Transverse colon (tissue), 4 donors: ENCODE data around the gene GNAO1. TPM values are rescaled to one million over a fixed set of nuclear protein-coding genes. Genes with fewer than 3 reads are reported as not detected.

Experiments used
- DNase-seq: peaks from one replicate; pipeline ENCODE4 v3.0.0-alpha.2; 2019
- H3K27ac ChIP-seq, 4 donors: fragments of 200-600 bp; sonication (generic); 2 replicates each; pipeline ENCODE4 v1.5.1; 2016 to 2018; ENCODE audit warnings: inconsistent platforms in 4 of 4
- H3K27me3 ChIP-seq: fragments of 200-600 bp; sonication (generic); 2 replicates; pipeline ENCODE4 v1.5.1; 2017; ENCODE audit warnings: inconsistent platforms
- H3K36me3 ChIP-seq, 4 donors: fragments of 200-600 bp; sonication (generic); 2 replicates each; pipeline ENCODE4 v1.5.1; 2017 to 2019; ENCODE audit warnings: inconsistent platforms in 4 of 4
- H3K4me1 ChIP-seq, 4 donors: fragments of 200-600 bp; sonication (generic); 2 replicates each; pipeline ENCODE4 v1.5.1; 2017 to 2020; ENCODE audit warnings: inconsistent platforms in 4 of 4
- H3K4me3 ChIP-seq, 4 donors: fragments of 200-600 bp; sonication (generic); 1 replicate in 1 of 4; 2 replicates in 3 of 4; pipeline versions ENCODE4 v1.5.1 to v1.6.1; 2017 to 2019; ENCODE audit warnings: inconsistent platforms in 4 of 4
- H3K9me3 ChIP-seq, 2 donors: fragments of 200-600 bp; sonication (generic); 2 replicates each; pipeline ENCODE4 v1.5.1; 2017 to 2019; ENCODE audit warnings: inconsistent platforms in 2 of 2
- CTCF ChIP-seq, 5 experiments: fragments of 200-600 bp in 3 of 5; fragments of 450-650 bp in 2 of 5; sonication (generic) in 3 of 5; IDR thresholded peaks; 1 replicate in 2 of 5; 2 replicates in 3 of 5; pipeline ENCODE4 v1.5.1; 2016 to 2017; ENCODE audit warnings: antibody characterized with exemption in 5 of 5, inconsistent platforms in 3 of 5, mild to moderate bottlenecking in 2 of 5, moderate library complexity in 1 of 5
- EP300 ChIP-seq: sonication (generic); formaldehyde crosslinking; IDR thresholded peaks from one replicate; pipeline ENCODE4 v1.6.1; 2017; ENCODE audit warnings: antibody characterized with exemption, low read depth
- POLR2A ChIP-seq: fragments of 450-650 bp; IDR thresholded peaks from one replicate; pipeline ENCODE4 v1.6.1; 2016; ENCODE audit warnings: antibody characterized with exemption, mild to moderate bottlenecking, moderate library complexity
- POLR2AphosphoS5 ChIP-seq, 3 donors: sonication (generic); formaldehyde crosslinking; IDR thresholded peaks; one replicate each; pipeline ENCODE4 v1.6.1; 2016; ENCODE audit warnings: antibody characterized with exemption in 3 of 3
- WGBS, 2 donors: methylation state at CpG; one replicate each; pipeline ENCODE4 v1.1.5; 2018; ENCODE audit warnings: low coverage in 1 of 2; 5-methylcytosine and 5-hydroxymethylcytosine counted together
- in situ Hi-C, 4 donors: fragments of 200-750 bp; cut with MboI; loops; one replicate each; pipeline versions ENCODE4 v1.15.0 to v1.15.1; 2017; ENCODE audit warnings: low sequenced_read_pairs in 3 of 4, low pct_ligation_motif_present in 1 of 4, low pct_unique_long_range_greater_than_20kb in 1 of 4
- intact Hi-C: fragments of 100-400 bp; cut with DNase I; formaldehyde crosslinking; loops from one replicate; pipeline ENCODE4 v1.15.1; 2023; ENCODE audit warnings: low total_unique reads
- total RNA-seq, 4 donors: library from RNA; depleted of rRNA; stranded (reverse); fragments of >200 nt; gene quantifications; one replicate each; pipeline ENCODE4 v1.1.0, GENCODE V29; 2016

Gene GNAO1
- total RNA-seq, 4 donors from 2014 or later: 7.3 to 25.4 (median 11.3) TPM

DNA sequence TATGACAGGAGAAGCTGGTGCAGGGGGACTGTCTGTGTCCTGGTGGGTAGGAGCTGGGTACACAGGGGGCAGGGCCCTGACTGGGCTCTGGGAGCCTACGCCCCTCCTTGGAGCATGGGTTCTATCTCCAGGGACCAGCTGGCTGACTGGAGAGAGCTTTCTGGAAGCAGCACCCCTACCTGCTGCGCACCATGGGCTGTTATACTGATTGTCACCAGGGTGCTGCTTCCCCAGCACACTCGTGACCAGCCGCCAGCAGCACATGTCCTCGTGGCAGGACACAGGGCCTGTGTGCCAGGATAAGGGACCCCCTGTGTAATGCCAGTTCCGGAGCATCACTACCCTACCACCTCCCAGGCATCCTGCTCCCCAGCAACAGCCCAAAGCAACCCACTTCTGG, 128.1 kb downstream of the GNAO1 start:
- no peak for TF ChIP-seq EP300
- no peak for TF ChIP-seq CTCF (IDR thresholded peaks at IDR 0.05)
- in situ Hi-C loops: loop anchor here (5.0 to 25.0 kb wide), 5 partner anchors 275 to 377 kb away; no protein-coding TSS in a partner anchor
- H3K36me3 ChIP-seq: no peaks in the 10 kb centered on the region
- H3K4me3 ChIP-seq: no peak overlapping the region
- no peak for DNase-seq
- 96% methylated on average over 6 of the region's 6 CpGs; no CpG with 5 or more reads in 1 of the 2 donors for WGBS, 2 donors
- H3K27ac ChIP-seq: no peak overlapping the region
- peaks cover 0 to 10% (median 3%) of the 10 kb centered on the region in 4 donors for H3K4me1 ChIP-seq
- no peaks in the 10 kb centered on the region for H3K27me3 ChIP-seq
- H3K9me3 ChIP-seq: no peaks in the 10 kb centered on the region
- intact Hi-C loops: no loop called here

DNA sequence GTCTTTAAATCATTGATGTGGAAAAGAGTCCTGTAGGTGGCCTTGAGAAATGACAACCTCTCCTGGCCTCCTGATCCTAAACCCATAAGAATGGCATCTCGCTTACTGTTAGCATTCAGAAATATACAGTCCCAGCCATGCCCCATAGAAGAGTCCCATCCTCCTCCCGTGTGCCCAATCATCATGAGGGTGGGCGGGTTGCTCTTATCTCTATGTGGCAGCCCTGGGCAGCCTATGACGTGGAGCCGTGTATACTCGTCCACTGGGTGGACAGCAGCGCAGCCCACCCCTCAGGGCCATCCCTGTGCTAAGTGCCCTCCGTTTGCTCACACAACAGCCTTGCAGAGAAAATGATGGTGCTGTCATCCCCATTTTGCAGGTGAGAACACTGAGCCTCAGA, 128.8 kb downstream of the GNAO1 start:
- no peak overlapping the region for H3K27ac ChIP-seq
- no peaks in the 10 kb centered on the region for H3K36me3 ChIP-seq
- intact Hi-C loops (loop anchor here (10.0 kb wide), 1 partner anchor 275 kb away; no protein-coding TSS in a partner anchor), in situ Hi-C loops (loop anchor here in 1 of 4 donors (25.0 kb wide), 1 partner anchor 283 kb away; no protein-coding TSS in a partner anchor)
- WGBS, 2 donors: 72 to 84% methylated on average over 2 to 8 of the region's 8 CpGs
- H3K4me1 ChIP-seq: peaks cover 0 to 10% (median 3%) of the 10 kb centered on the region in 4 donors
- H3K27me3 ChIP-seq: no peaks in the 10 kb centered on the region
- TF ChIP-seq POLR2AphosphoS5 (IDR thresholded peaks at IDR 0.05): no peak
- TF ChIP-seq POLR2A: no peak
- no peak for TF ChIP-seq CTCF (IDR thresholded peaks at IDR 0.05)
- no peak for TF ChIP-seq EP300
- DNase-seq: no peak
- H3K9me3 ChIP-seq: no peaks in the 10 kb centered on the region
- H3K4me3 ChIP-seq: no peak overlapping the region

GRCh38 chr16:56320811-56321558, 129.7 kb downstream of the GNAO1 start:
- TF ChIP-seq POLR2AphosphoS5 (IDR thresholded peaks at IDR 0.05) (no peak), EP300 (no peak), CTCF (IDR thresholded peaks at IDR 0.05) (no peak), POLR2A (no peak)
- Histone ChIP-seq H3K36me3 (no peaks in the 10 kb centered on the region), H3K9me3 (no peaks in the 10 kb centered on the region), H3K4me3 (no peak overlapping the region), H3K27ac (no peak overlapping the region), H3K4me1 (peaks cover 0 to 10% (median 3%) of the 10 kb centered on the region in 4 donors), H3K27me3 (no peaks in the 10 kb centered on the region)
- intact Hi-C loops: loop anchor here (10.0 kb wide), 1 partner anchor 276 kb away; no protein-coding TSS in a partner anchor
- DNase-seq: no peak
- in situ Hi-C loops: loop anchor here in 1 of 4 donors (25.0 kb wide), 1 partner anchor 284 kb away; no protein-coding TSS in a partner anchor
- WGBS, 2 donors: 60 to 79% methylated on average over 2 to 7 of the region's 7 CpGs

DNA sequence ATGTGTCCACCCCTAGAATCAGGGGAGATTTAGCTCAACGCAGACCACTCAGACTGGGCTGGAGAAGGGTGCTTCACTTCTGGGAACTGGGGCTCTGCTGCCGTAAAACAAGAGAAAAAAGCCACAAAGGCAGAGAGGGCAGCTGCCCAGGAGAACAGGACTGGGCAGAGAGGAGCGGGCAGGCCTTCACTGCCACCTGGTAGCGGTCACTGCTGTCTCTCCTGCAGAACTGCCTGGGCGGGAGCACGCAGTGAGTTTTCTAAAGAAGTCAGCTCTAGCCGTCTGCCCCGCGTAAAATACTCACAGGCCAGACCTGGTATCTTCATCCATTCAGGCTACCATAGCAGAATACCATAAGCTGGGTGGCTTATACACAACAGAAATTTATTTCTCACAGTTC, 130.3 kb downstream of the GNAO1 start:
- Histone ChIP-seq H3K4me3 (no peak overlapping the region), H3K27me3 (no peaks in the 10 kb centered on the region), H3K9me3 (no peaks in the 10 kb centered on the region), H3K36me3 (no peaks in the 10 kb centered on the region), H3K27ac (no peak overlapping the region), H3K4me1 (peaks cover 0 to 10% (median 3%) of the 10 kb centered on the region in 4 donors)
- WGBS, 2 donors: 84% methylated on average over 9 of the region's 9 CpGs; no CpG with 5 or more reads in 1 of the 2 donors
- TF ChIP-seq EP300 (no peak), CTCF (IDR thresholded peaks at IDR 0.05) (no peak), POLR2A (no peak), POLR2AphosphoS5 (IDR thresholded peaks at IDR 0.05) (no peak)
- intact Hi-C loops: loop anchor here (10.0 kb wide), 1 partner anchor 277 kb away; no protein-coding TSS in a partner anchor
- no peak for DNase-seq
- in situ Hi-C loops: loop anchor here in 1 of 4 donors (25.0 kb wide), 1 partner anchor 284 kb away; no protein-coding TSS in a partner anchor
